Transverse colon (tissue), 4 donors: Measurements from ENCODE around the gene PRSS48. TPM values are rescaled to one million over a fixed set of nuclear protein-coding genes. Genes with fewer than 3 reads are reported as not detected.

Experiments used
- DNase-seq: peaks from one replicate; pipeline ENCODE4 v3.0.0-alpha.2; 2019
- H3K27ac ChIP-seq, 4 donors: fragments of 200-600 bp; sonication (generic); 2 replicates each; pipeline ENCODE4 v1.5.1; 2016 to 2018; ENCODE audit warnings: inconsistent platforms in 4 of 4
- H3K27me3 ChIP-seq: fragments of 200-600 bp; sonication (generic); 2 replicates; pipeline ENCODE4 v1.5.1; 2017; ENCODE audit warnings: inconsistent platforms
- H3K36me3 ChIP-seq, 4 donors: fragments of 200-600 bp; sonication (generic); 2 replicates each; pipeline ENCODE4 v1.5.1; 2017 to 2019; ENCODE audit warnings: inconsistent platforms in 4 of 4
- H3K4me1 ChIP-seq, 4 donors: fragments of 200-600 bp; sonication (generic); 2 replicates each; pipeline ENCODE4 v1.5.1; 2017 to 2020; ENCODE audit warnings: inconsistent platforms in 4 of 4
- H3K4me3 ChIP-seq, 4 donors: fragments of 200-600 bp; sonication (generic); 1 replicate in 1 of 4; 2 replicates in 3 of 4; pipeline versions ENCODE4 v1.5.1 to v1.6.1; 2017 to 2019; ENCODE audit warnings: inconsistent platforms in 4 of 4
- H3K9me3 ChIP-seq, 2 donors: fragments of 200-600 bp; sonication (generic); 2 replicates each; pipeline ENCODE4 v1.5.1; 2017 to 2019; ENCODE audit warnings: inconsistent platforms in 2 of 2
- CTCF ChIP-seq, 5 experiments: fragments of 200-600 bp in 3 of 5; fragments of 450-650 bp in 2 of 5; sonication (generic) in 3 of 5; IDR thresholded peaks; 1 replicate in 2 of 5; 2 replicates in 3 of 5; pipeline ENCODE4 v1.5.1; 2016 to 2017; ENCODE audit warnings: antibody characterized with exemption in 5 of 5, inconsistent platforms in 3 of 5, mild to moderate bottlenecking in 2 of 5, moderate library complexity in 1 of 5
- EP300 ChIP-seq: sonication (generic); formaldehyde crosslinking; IDR thresholded peaks from one replicate; pipeline ENCODE4 v1.6.1; 2017; ENCODE audit warnings: antibody characterized with exemption, low read depth
- POLR2A ChIP-seq: fragments of 450-650 bp; IDR thresholded peaks from one replicate; pipeline ENCODE4 v1.6.1; 2016; ENCODE audit warnings: antibody characterized with exemption, mild to moderate bottlenecking, moderate library complexity
- POLR2AphosphoS5 ChIP-seq, 3 donors: sonication (generic); formaldehyde crosslinking; IDR thresholded peaks; one replicate each; pipeline ENCODE4 v1.6.1; 2016; ENCODE audit warnings: antibody characterized with exemption in 3 of 3
- WGBS, 2 donors: methylation state at CpG; one replicate each; pipeline ENCODE4 v1.1.5; 2018; ENCODE audit warnings: low coverage in 1 of 2; 5-methylcytosine and 5-hydroxymethylcytosine counted together
- in situ Hi-C, 4 donors: fragments of 200-750 bp; cut with MboI; loops; one replicate each; pipeline versions ENCODE4 v1.15.0 to v1.15.1; 2017; ENCODE audit warnings: low sequenced_read_pairs in 3 of 4, low pct_ligation_motif_present in 1 of 4, low pct_unique_long_range_greater_than_20kb in 1 of 4
- intact Hi-C: fragments of 100-400 bp; cut with DNase I; formaldehyde crosslinking; loops from one replicate; pipeline ENCODE4 v1.15.1; 2023; ENCODE audit warnings: low total_unique reads
- total RNA-seq, 4 donors: library from RNA; depleted of rRNA; stranded (reverse); fragments of >200 nt; gene quantifications; one replicate each; pipeline ENCODE4 v1.1.0, GENCODE V29; 2016

Gene PRSS48
- total RNA-seq, 4 donors from 2014 or later, result not detected

DNA sequence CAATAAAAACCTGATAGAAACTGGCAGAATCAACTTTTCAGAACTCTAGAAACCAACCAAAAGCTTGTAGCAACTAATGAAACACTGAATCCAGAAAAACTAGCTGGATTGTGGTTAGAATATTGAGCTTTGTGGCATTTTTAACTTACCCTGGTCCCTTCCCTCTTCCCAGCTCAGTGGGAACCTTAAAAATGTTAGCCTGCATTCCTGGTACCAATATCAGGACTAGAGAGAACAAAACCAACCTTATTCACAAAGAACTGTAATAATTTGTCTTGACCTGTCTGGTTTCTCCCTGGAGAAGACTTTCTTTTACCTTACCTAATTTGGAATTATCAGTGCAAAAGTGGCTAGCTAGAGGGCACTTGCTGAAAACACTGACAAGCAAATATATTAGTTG, 27.3 kb downstream of the PRSS48 start:
- TF ChIP-seq POLR2AphosphoS5 (IDR thresholded peaks at IDR 0.05) (no peak), EP300 (no peak), CTCF (IDR thresholded peaks at IDR 0.05) (no peak), POLR2A (no peak)
- Histone ChIP-seq H3K4me1 (peaks cover 0 to 27% (median 16%) of the 10 kb centered on the region in 4 donors), H3K9me3 (no peaks in the 10 kb centered on the region), H3K4me3 (no peak overlapping the region), H3K27me3 (no peaks in the 10 kb centered on the region), H3K36me3 (no peaks in the 10 kb centered on the region), H3K27ac (peak overlapping the region in 1 of 4 donors; percentile 25)
- in situ Hi-C loops, result no loop called here
- no peak for DNase-seq
- intact Hi-C loops, result no loop called here

DNA sequence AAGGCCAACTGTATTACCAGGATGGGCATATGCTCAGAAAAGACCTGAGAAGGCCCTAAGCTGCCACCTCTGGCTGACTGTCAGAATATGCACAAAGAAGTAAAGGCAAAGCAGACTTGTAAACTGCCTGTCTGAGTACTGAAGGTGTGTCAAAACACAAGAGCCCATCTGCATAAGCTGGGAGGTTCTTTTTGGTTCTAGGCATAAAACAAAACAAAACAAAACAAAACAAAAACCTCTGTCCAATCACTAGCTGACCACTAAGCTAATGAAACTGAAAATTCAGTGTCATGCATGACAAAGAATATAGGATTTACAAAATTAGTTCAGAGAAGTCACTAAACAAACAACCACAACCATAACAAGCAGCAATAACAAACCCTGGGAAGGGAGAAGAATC, 27.8 kb downstream of the PRSS48 start:
- intact Hi-C loops (no loop called here), in situ Hi-C loops (no loop called here)
- H3K4me1 ChIP-seq, result peaks cover 0 to 27% (median 16%) of the 10 kb centered on the region in 4 donors
- no peaks in the 10 kb centered on the region for H3K36me3 ChIP-seq
- H3K9me3 ChIP-seq, result no peaks in the 10 kb centered on the region
- no peak overlapping the region for H3K4me3 ChIP-seq
- TF ChIP-seq EP300 (no peak), POLR2A (no peak), CTCF (IDR thresholded peaks at IDR 0.05) (no peak), POLR2AphosphoS5 (IDR thresholded peaks at IDR 0.05) (no peak)
- no peaks in the 10 kb centered on the region for H3K27me3 ChIP-seq
- DNase-seq, result no peak
- H3K27ac ChIP-seq, result peak overlapping the region in 1 of 4 donors; percentile 25

GRCh38 chr4:151310124-151310728, 33.3 kb downstream of the PRSS48 start:
- in situ Hi-C loops, result no loop called here
- DNase-seq, result no peak
- WGBS, 2 donors, result 89 to 93% methylated on average over 5 of the region's 5 CpGs
- Histone ChIP-seq H3K27ac (no peak overlapping the region), H3K4me1 (peaks cover 11 to 40% (median 25%) of the 10 kb centered on the region in 4 donors), H3K4me3 (no peak overlapping the region), H3K9me3 (no peaks in the 10 kb centered on the region), H3K36me3 (no peaks in the 10 kb centered on the region), H3K27me3 (no peaks in the 10 kb centered on the region)
- intact Hi-C loops, result loop anchor here (10.0 kb wide), 1 partner anchor 1465 kb away; the partner anchor contains the start of genes ARFIP1 and TIGD4
- TF ChIP-seq POLR2A (no peak), POLR2AphosphoS5 (IDR thresholded peaks at IDR 0.05) (no peak), CTCF (IDR thresholded peaks at IDR 0.05) (no peak), EP300 (no peak)

- H3K9me3 ChIP-seq, result no peaks in the 10 kb centered on the region
- 33 to 55% methylated on average over 5 to 6 of the region's 6 CpGs for WGBS, 2 donors
- no peak for TF ChIP-seq POLR2A
- no peak for TF ChIP-seq EP300
- TF ChIP-seq CTCF (IDR thresholded peaks at IDR 0.05), result no peak
- TF ChIP-seq POLR2AphosphoS5 (IDR thresholded peaks at IDR 0.05), result no peak
Measured at GRCh38 chr4:151313306-151314009, 36.5 kb downstream of the PRSS48 start.

More at GRCh38 chr4:151313306-151314009, 36.5 kb downstream of the PRSS48 start:
- peak; percentile 20 for DNase-seq
- peaks cover 11 to 62% (median 41%) of the 10 kb centered on the region in 4 donors for H3K4me1 ChIP-seq
- in situ Hi-C loops (no loop called here), intact Hi-C loops (loop anchor here (10.0 kb wide), 1 partner anchor 1461 kb away; the partner anchor contains the start of genes ARFIP1 and TIGD4)
- H3K27me3 ChIP-seq, result no peaks in the 10 kb centered on the region
- H3K4me3 ChIP-seq, result no peak overlapping the region
- H3K36me3 ChIP-seq, result no peaks in the 10 kb centered on the region
- H3K27ac ChIP-seq, result peak overlapping the region; percentile 35 to 54 (median 48)
